ENCODE data around the gene NOTUM.
"Not testable (repeated sequence)": the region's sequence is repeated elsewhere in the genome, so short reads cannot be mapped to it uniquely, and the experiment has no call there.

The NOTUM gene

DNA sequence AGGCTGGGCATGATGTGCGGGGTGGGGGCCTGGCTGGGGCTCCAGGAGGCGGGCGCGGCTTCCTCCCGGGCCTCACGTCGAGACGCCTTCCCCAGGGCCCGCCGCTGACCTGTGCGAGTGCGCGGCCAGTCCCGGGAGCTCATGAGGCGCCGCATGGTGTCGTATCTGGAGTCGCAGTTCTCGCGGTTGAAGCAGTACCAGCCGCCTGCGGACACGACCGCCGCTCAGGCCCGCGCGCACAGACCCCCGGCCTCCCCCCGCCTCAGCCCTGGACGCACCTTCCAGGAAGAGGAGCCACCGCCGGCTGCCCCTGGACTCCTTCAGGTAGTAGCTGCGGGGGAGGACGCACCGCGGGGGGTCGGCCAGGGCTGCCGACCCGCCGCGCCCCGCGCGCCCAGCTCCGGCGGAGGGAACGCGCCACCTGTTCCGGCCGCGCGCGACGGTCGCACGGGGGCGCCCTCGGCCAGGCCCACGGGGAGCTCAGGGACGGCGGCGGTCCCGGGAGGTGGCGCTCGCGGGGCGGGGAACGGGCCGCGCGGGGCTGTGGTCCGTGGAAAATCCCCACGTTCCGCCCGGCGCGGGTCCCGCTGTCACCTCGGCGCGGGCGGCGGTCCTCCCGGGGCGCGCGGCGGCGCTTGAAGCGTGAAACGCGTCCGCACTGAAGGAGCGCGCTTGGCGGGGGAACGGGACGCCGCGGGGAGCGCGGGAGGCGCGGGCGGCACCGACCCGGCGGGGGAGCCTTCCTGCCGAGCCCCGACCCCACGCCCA is 1.4 kb downstream of the NOTUM start:
- H3K27ac ChIP-seq = no peak overlapping the region
- DNase-seq (ENCODE audit: low read depth, low spot score) = no peak

DNA sequence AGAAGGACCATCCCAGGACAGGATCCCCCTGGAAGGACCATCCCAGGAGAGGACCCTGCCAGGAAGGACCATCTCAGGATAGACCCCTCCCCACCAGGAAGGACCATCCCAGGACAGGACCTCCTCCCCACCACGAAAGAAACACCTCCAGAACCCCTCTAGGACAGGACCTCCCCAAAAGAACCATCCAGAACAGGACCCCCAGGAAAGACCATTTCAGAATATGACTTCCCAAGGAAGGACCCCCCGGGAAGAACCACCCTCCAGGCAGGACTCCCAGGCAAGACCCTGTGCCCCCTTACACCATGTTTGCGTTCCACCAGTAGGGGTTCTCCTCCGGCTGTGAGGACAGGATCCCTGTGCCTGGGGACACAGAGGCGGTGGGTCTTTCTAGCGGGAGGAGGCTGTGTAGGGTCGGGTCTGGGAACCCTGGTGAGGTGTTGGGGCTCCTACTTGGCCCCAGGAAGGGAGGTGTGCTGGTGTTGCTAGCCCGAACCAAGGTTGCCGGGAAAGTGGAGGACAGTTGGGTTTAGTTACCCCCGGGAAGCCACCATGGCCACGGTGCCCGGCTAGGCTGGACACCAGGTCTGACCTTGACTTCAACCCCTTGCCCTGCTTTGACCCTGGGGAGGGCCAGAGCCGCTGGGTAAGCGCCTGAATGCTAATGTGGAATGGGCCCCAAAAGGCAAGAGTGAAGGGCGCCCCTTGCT is 2.2 kb downstream of the NOTUM start:
- no peak overlapping the region for H3K27ac ChIP-seq
- DNase-seq (ENCODE audit: low read depth, low spot score) = no peak

DNA sequence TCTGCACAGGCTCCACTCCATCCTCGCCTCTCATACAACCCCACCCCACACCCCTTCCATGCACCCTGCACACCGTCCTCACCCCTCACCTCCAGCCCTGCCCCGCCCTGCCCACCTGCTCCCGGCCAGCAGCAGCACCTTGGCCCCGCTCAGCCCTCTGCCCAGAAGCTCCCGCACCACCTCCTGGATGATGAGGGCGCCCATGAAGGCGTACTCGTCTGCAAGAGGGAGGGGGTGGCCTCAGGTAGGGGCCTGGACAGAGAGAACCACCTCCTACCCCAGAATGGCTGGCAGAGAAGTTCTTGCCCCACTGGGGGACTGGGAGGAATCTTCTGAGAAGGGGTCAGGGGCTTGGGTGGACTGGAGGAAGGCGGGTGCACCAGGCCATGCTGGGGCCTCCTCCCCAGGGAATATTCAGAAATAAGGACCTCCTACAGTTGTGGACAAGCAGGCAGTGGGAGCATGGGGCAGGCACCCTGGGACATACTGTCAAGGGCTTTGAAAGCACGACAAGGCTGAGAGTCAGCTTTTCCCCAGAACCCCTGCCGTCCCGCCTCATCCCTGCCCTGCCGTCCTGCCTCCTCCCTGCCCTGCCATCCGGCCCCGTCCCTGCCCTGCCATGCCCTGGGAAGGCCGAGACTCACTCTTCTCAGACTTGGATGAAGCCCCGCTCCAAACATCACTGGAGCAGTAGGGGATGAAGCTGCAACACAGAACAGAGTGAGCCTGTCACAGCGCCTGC is 3.1 kb downstream of the NOTUM start:
- H3K27ac ChIP-seq = no peak overlapping the region
- DNase-seq (ENCODE audit: low read depth, low spot score) = no peak

DNA sequence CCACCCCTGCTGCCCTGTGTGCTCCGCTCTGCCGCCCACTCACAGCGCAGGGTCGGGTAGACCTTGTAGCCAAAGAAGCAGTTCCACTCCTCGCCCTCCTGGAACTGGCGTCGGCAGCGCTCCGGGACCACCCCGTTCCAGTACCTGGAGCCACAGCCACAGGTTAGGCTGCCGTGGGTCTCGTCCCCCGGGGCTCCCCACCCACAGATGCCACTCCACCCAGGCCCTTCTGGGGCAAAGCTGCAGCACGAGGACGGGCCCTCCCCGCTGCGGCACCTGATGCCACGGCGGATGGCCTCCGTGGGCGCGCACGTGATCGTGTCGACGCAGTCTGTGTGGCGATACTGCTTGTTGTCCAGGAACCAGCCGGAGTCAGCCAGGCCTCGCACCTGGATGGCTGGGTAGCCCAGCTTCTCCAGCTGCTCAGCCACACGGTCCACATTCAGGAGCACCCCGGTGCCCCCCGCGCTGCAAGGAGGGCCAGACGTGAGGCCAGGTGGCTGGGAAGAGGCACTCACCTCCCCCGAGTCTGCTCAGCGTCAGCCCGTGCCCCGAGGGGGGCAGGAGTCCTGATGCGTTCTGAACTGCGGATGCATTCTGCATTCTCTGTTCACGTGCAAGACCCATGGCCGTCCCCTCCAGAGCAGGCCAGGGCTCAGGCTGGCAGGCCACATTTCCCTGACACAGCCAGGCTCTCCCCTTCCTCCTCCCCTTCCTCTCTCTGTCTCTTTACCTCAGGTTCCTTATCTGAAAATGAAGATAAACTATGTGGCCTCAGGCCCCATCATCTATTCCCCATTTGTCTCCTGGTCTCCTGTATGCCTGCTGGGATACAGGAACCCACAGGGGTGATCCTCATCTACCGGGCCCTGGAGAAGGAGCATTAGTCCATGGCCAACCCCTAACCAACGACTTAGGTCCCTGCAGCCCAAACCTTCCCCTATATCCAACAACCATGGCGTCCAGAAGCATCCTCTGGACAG is 4.1 kb downstream of the NOTUM start:
- DNase-seq (ENCODE audit: low read depth, low spot score) = no peak
- no peak overlapping the region for H3K27ac ChIP-seq

DNA sequence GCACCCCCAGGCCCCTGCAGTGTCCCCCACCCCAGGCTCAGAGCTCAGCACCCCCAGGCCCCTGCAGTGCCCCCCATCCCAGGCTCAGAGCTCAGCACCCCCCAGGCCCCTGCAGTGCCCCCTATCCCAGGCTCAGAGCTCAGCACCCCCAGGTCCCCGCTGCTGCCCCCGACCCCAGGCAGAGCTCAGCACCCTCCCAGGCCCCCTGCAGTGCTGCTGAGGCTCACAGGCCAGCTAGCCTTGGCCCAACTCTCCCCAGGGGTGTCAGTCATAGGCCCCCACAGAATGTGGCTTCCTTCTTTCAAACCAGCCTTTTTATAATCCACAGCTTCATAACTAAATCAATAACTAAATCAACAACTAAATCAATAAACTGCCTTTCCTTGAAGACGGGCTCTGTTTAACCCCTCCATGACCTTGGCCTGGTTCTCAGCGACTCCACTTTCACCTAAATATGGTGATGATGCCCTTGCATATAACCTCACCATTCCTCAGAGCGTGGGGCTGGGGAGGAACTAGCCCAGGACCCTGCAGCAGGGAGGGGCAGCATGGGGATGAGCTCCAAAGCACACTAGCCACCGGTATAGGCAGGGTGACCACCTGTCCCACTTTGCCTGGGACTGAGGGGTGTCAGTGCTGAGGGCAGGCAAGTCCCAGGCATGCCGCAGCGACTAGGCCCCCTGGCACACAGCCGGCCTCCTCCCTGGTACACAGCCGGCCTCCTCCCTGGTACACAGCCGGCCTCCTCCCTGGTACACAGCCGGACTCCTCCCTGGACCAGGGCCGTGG is 5.0 kb downstream of the NOTUM start:
- DNase-seq (ENCODE audit: low read depth, low spot score) = no peak

DNA sequence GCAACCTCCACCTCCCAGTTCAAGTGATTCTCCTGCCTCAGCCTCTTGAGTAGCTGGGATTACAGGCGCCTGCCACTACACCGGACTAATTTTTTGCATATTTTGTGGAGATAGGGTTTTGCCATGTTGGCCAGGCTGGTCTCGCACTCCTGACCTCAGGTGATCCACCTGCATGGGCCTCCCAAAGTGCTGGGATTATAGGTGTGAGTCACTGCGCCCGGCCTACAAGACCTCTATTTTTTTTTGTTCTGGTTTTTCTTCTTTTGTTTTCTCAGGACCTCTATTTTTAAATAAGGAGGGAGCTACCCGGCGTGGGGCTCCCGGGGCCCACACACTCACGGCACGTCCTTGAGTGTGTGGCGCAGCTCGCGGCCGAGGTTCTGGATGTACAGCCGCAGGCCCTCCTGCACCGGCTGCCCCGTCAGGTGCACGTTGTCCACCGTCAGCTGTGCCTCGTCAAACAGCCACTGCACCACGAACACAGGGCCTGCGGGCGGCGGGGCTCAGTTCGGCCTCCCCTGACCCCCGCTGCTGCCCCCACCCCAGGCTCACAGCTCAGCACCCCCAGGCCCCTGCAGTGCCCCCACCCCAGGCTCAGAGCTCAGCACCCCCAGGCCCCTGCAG is 5.8 kb downstream of the NOTUM start:
- DNase-seq (ENCODE audit: low read depth, low spot score) = no peak
- H3K27ac ChIP-seq = no peak overlapping the region

More for the DNA sequence above, 5.0 kb downstream of the NOTUM start:
- no peak overlapping the region for H3K27ac ChIP-seq

DNA sequence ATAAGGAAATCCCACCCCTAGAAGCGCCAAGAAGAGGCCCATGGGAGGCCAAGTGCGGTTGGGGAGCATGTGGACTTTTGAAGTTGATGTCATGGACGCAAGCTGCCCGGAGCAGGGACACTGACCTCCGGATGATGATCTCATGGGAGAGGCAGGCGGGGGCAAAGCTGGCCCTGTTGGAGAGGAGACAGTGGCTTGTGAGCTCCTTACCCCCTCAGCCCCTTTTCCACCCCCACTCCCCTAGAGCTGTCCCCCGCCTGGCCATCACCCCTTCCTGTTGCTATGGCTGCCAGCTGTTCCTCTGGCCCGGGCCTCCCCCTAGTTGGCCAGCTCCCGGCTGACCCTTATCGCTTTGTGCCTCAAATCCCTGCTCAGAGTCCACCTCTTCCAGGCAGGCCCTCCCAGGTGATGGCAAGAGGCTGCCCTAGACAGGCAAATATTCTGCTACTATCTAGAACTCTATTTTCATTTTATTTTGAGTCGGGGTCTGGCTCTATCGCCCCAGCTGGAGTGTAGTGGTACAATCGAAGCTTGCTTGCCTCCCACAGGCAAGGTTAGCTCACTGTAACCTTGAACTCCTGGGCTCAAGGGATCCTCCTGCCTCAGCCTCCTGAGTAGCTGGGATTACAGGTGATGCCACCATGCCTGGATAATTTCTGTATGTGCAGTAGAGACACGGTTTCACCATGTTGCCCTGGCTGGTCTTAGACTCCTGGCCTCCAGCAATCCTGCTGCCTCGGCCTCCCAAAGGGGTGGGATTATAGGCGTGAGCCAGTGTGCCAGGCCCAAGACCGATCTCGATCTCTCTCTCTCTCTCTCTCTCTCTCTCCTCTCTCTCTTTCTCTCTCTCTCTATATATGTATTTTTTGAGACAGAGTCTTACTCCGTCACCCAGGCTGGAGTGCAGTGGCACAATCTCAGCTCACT is 6.6 kb downstream of the NOTUM start:
- no peak overlapping the region for H3K27ac ChIP-seq
- DNase-seq (ENCODE audit: low read depth, low spot score) = no peak

DNA sequence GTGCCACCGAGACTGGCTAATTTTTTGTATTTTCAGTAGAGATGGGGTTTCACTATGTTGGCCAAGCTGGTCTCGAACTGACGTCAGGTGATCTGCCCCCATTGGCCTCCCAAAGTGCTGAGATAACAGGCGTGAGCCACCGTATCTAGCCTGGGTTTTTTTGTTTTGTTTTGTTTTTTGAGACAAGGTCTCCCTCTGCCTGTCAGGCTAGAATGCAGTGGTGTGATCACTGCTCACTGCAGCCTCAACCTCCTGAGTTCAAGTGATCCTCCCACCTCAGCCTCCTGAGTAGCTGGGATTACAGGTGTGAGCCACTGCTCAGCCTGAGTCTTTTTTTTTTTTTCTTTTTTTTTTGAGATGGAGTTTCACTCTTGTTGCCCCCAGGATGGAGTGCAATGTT is 7.5 kb downstream of the NOTUM start:
- DNase-seq (ENCODE audit: low read depth, low spot score) = not testable (repeated sequence)

DNA sequence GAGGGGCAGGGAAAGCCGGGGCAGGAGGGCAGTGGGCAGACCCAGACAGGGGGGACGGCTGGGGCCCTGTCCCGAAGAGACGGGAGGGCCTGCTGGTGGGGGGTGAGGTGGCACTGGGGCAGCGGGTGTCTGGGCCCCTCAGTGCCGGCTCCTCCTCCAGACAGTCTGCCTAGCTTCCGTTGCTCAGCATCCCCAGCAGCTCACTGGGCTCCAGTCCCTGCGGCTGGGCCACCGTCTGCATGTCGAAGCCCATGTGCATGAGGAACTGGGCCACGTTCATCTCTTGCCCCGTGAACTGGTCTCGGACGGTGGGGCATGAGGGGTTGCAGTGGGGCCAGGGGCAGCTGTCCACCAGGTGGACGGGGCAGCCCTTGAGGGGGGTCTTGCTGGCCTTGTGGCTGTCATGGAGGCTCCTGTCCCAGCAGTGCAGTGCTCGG is 8.2 kb downstream of the NOTUM start:
- DNase-seq (ENCODE audit: low read depth, low spot score) = no peak
- no peak overlapping the region for H3K27ac ChIP-seq

More for the DNA sequence above, 7.5 kb downstream of the NOTUM start:
- not testable (repeated sequence) for H3K27ac ChIP-seq

DNA sequence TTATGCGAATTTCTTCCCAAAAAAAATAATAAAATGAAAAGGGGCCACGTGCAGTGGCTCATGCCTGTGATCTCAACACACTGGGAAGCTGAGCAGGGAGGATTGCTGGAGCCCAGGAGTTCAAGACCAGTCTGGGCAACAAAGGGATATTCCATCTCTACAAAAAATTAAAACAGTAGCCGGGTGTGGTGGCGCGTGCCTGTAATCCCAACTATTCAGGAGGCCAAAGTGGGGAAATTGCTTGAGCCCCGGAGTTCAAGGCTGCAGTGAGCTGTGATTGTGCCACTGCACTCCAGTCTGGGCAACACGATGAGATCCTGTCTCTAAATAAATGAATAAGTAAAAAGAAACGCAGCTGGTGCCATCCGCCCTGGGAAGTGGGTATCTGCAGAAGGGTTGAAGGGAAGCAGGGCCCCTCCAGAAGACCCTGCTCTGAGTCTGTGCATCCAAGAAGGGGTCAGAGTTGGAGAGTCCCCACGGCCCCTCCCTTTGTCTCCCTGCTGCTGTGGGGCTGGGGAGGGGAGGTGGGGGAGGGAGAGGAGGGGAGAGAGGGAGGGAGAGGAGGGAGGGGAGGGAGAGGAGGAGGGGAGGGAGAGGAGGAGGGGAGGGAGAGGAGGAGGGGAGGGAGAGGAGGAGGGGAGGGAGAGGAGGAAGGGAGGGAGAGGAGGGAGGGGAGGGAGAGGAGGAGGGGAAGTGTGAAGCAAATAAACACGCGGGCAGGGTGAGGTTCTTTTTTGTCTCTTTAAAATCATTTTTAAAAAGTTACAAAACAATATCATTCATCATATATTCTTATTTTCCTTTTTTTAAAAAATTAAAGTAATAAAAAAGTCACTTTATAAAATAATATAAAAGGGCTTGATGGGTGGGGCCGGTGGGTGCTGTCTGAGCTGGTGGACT is 9.0 kb downstream of the NOTUM start:
- no peak overlapping the region for H3K27ac ChIP-seq
- DNase-seq (ENCODE audit: low read depth, low spot score) = no peak

DNA sequence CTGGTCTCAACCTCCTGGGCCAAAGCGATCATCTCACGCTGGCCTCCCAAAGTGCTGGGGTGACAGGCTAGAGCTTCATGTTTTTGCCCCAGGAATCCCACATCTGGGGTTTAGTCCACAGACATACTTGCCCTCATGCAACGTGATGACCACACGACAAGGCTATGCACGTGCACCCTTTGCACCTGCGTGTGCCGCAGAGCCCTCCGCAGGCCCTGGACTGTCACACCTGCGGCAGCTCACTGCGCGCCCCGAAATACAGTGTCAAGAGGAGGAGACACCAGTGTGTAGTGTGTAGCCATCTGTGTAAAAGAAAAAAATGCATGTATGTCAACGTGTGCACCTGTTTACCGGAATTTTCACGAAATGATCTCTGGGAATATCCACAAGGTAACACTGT is 10.5 kb downstream of the NOTUM start:
- H3K27ac ChIP-seq = no peak overlapping the region
- no peak for DNase-seq (ENCODE audit: low read depth, low spot score)

DNA sequence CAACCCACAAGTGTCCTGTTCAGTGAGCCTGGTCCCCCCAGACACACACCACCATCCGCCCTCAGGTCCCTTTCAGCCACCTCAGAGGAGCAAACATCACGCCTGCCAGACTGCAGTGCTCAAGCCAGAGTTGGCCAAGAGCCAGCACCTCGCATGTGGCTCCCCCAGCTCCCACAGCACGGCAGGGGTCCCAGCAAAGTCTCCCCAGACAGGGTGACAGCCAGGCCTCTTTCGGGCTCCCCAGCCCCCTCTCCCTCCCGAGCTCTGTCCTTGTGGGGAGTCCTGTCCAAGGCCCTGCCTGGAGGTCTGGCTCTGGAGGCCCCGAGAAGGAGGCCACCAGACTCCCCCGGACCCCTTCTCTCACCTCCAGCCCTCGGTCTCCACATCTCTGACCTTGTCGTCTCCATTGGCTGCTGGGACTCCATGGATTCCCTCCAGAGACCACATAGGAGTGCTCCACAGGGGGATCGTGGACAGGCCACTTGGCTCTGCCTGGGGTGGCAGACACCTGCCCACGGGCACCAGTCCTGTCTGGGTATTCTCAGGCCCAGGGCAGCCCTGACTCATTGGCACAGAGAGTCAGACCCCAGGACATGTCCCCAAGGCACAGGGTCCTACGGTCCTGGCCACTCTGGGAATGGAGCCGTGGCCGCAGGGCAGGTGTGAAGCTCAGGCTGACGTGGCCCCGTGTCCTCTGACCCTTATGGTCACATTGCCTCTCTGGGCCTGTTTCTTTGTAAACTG is 12.2 kb downstream of the NOTUM start:
- no peak for DNase-seq (ENCODE audit: low read depth, low spot score)
- H3K27ac ChIP-seq = no peak overlapping the region

DNA sequence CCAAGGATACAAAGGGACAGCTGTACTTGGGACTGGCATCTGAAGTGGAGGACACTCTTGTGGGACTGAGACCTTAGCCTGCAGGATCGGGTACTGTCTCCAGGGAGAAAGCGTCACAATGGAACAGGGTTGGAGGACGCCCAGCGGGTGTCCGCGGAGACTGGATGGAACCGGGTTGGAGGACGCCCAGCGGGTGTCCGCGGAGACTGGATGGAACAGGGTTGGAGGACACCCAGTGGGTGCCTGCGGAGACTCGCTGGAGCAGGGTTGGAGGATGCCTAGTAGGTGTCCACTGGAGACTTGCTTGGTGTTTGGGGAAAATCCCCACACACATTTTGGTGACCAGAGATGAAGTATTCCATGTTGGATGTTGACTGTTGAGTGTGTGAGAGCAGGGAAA is 13.8 kb downstream of the NOTUM start, which contains the start of gene MYADML2:
TSS of gene MYADML2 (minus strand) at position 45 of the 400 bp plus-strand sequence. CDS start 5,492 bp downstream, outside the sequence.
- no peak for DNase-seq (ENCODE audit: low read depth, low spot score)
- no peak within 1 kb of the TSS for H3K27ac ChIP-seq

DNA sequence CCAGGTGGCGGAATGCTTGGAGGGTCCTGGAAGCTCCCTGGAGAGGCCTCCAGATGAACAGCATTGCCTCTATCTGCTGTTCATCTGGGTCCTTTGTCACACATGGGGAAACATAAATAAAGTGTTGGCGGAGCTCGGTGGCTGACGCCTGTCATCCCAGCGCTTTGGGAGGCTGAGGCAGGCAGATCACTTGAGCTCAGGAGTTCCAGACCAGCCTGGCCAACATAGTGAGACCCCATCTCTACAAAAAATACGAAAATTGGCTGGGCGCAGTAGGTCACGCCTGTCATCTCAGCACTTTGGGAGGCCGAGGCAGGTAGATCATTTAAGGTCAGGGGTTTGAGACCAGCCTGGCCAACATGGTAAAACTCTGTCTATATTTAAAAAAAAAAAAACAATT is 16.1 kb downstream of the NOTUM start:
- DNase-seq (ENCODE audit: low read depth, low spot score) = no peak
- H3K27ac ChIP-seq = no peak overlapping the region

DNA sequence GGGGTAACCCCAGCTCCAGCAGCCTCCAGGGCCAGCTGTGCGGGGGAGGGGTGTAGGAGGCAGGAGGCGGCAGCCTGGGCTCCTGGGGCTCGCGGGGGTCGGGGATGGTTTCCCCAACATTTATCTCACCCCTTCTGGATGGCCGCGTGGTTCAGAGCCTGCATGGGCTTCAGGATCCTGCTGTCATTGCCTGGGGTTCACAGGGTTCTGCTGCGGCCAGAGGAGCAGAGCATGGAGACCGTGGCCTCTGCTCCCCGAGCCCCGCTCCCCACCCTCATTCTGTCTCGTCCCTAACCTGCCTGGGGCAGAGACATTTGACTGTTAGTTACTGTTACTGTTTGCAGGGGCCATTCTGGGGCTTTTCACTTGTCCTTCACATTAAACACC is 18.8 kb downstream of the NOTUM start:
- H3K27ac ChIP-seq = no peak overlapping the region
- DNase-seq (ENCODE audit: low read depth, low spot score) = no peak
